Stimulated activated CD8-positive, alpha-beta memory T cell treated with anti-CD3 and anti-CD28 coated beads, Interleukin-12 subunit alpha, Interleukin-12 subunit beta, amount 100 ng/mL, for 1 hour (primary cell): ENCODE measurements around the gene SEZ6L.

Experiments
- DNase-seq: peaks from one replicate; pipeline ENCODE4 v3.0.0-alpha.2; 2020; ENCODE audit warnings: low read depth

Gene SEZ6L

GRCh38 chr22:26428515-26429457 is 259.5 kb downstream of the SEZ6L start, which contains the start of gene ASPHD2:
Gene ASPHD2, plus strand, starts transcription at chr22:26429260. Its CDS starts 4,356 bp downstream, at chr22:26433616.
- peak; percentile 55 for DNase-seq

GRCh38 chr22:26429458-26430286 is 260.4 kb downstream of the SEZ6L start:
- DNase-seq, result no peak

DNA sequence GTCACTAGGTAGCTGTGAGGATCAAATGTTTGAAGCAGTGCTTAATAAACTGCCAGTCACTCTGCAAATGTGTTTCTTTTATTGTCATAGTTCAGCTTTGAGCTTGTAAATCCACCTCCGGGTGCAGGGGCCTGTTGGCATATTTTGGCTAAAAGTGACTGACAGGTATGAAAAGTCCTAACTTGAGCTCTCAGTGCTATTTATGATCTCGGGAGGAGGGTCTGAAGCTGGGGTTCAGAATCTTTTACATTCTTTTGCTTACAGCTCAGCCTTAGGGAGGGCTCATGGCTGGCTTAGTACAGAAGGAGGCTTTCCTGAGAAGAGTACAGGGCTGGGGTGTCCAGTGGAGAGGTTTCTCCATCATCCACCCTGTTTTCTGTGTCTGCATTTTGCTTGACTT is 261.3 kb downstream of the SEZ6L start:
- no peak for DNase-seq

DNA sequence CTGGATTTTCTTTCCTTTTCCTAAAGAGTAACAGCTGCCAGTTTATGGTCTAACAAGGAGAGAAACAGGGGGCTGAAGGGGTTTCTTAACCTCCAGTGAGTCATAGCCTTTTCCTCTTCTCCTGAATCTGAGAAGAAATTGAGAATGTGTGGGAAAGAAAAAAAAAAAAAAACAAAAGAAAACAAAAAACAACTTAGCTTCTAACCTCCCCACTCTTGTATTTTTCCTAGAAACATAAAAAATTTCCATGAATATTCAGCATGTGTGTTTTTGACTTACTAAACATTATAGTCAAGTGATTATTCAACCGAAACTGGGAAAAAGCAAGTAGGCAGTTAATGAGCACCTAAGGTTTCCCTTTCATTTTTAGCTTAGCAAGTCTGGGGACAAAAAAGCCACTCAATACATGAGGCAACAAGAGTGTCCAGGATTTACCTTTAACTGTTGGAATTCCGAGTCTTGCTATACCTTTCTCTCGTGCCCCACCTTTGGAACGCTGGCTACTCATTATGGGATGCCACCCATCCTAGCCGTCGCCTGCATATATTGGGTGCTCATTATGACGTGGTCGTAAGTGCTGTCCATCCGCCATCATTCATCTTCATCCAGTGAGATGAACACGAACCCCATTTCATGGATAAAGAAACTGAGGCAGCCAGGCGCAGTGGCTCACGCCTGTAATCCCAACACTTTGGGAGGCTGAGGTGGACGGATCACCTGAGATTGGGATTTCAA is 262.2 kb downstream of the SEZ6L start:
- DNase-seq, result no peak

- DNase-seq, result no peak
Observed at GRCh38 chr22:26432619-26433311, 263.5 kb downstream of the SEZ6L start.
